SK-N-SH (cell line): ENCODE results near the gene ACER3. TPM values are rescaled to one million over a fixed set of nuclear protein-coding genes. Genes with fewer than 3 reads are reported as not detected.

Source experiments
- CTCF ChIA-PET: fragments of 300-600, 350-600 bp; formaldehyde crosslinking; extraction: SDS; loops from one replicate; lab custom pipeline; 2021; lab: Yijun Ruan, JAX
- POLR2A ChIA-PET: fragments of 350-600 bp; sonication (Branson Sonifier 250); formaldehyde crosslinking; extraction: SDS; loops from one replicate; lab custom pipeline; 2020; ENCODE audit warnings: antibody characterized with exemption, inconsistent platforms; lab: Yijun Ruan, JAX
- DNase-seq: peaks from one replicate; pipeline ENCODE4 v3.0.0; 2012
- H2AFZ ChIP-seq: fragments of 200-600 bp; sonication (generic); 2 replicates; pipeline ENCODE4 v1.8.1; 2016; ENCODE audit warnings: antibody characterized with exemption, mild to moderate bottlenecking, low read depth
- H3F3A ChIP-seq: fragments of 200-600 bp; sonication (generic); replicated peaks from 2 replicates; pipeline ENCODE3; 2016; ENCODE audit warnings: antibody characterized with exemption, mild to moderate bottlenecking; ENCODE audit not compliant: insufficient read depth
- H3K27ac ChIP-seq, 2 experiments: fragments of 200-500 bp in 1 of 2; fragments of 200-600 bp in 1 of 2; sonication (Bioruptor generic) in 1 of 2; sonication (generic), shearing (Covaris generic) in 1 of 2; 2 replicates each; pipeline versions ENCODE4 v1.5.1 to v1.6.1; 2014 to 2016; ENCODE audit warnings: low read depth in 2 of 2, inconsistent platforms in 1 of 2, low read length in 1 of 2, mild to moderate bottlenecking in 1 of 2, mixed read lengths in 1 of 2
- H3K27me3 ChIP-seq: fragments of 200-600 bp; sonication (generic), shearing (Covaris generic); 2 replicates; pipeline ENCODE4 v1.6.1; 2016; ENCODE audit warnings: mixed run types; ENCODE audit not compliant: insufficient read depth
- H3K36me3 ChIP-seq, 2 experiments: fragments of 200-500 bp in 1 of 2; fragments of 200-600 bp in 1 of 2; sonication (Bioruptor generic) in 1 of 2; sonication (generic) in 1 of 2; replicated peaks in 1 of 2; 2 replicates each; pipeline versions ENCODE3 to v1.5.1; 2014 to 2016; ENCODE audit warnings: low read length in 1 of 2, mild to moderate bottlenecking in 1 of 2; ENCODE audit not compliant: insufficient read depth in 2 of 2, control insufficient read depth in 1 of 2
- H3K4me1 ChIP-seq, 2 experiments: fragments of 200-500 bp in 1 of 2; fragments of 200-600 bp in 1 of 2; sonication (Bioruptor generic) in 1 of 2; sonication (generic), shearing (Covaris generic) in 1 of 2; 2 replicates each; pipeline versions ENCODE4 v1.5.1 to v1.6.1; 2014 to 2016; ENCODE audit warnings: low read depth in 1 of 2, low read length in 1 of 2, mixed run types in 1 of 2; ENCODE audit not compliant: insufficient read depth in 2 of 2, control insufficient read depth in 1 of 2
- H3K4me2 ChIP-seq: fragments of 200-600 bp; sonication (generic), shearing (Covaris generic); 2 replicates; pipeline ENCODE4 v1.6.1; 2017; ENCODE audit warnings: mixed run types
- H3K4me3 ChIP-seq, 2 experiments: fragments of 200-500 bp in 1 of 2; fragments of 200-600 bp in 1 of 2; sonication (Bioruptor generic) in 1 of 2; sonication (generic), shearing (Covaris generic) in 1 of 2; 2 replicates each; pipeline versions ENCODE4 v1.5.1 to v1.8.1; 2014 to 2016; ENCODE audit warnings: low read depth in 2 of 2, inconsistent platforms in 1 of 2, low read length in 1 of 2, mild to moderate bottlenecking in 1 of 2, mixed read lengths in 1 of 2, moderate library complexity in 1 of 2
- H3K79me2 ChIP-seq: fragments of 200-600 bp; sonication (generic); 2 replicates; pipeline ENCODE4 v1.8.1; 2017; ENCODE audit warnings: mild to moderate bottlenecking; ENCODE audit not compliant: insufficient read depth
- H3K9ac ChIP-seq: fragments of 200-600 bp; sonication (generic); 2 replicates; pipeline ENCODE4 v1.6.1; 2017; ENCODE audit warnings: mixed run types
- H3K9me2 ChIP-seq: fragments of 200-600 bp; sonication (generic); 2 replicates; pipeline ENCODE4 v1.6.1; 2017; ENCODE audit warnings: mixed run types
- H3K9me3 ChIP-seq: fragments of 200-600 bp; sonication (generic); 2 replicates; pipeline ENCODE4 v1.6.1; 2017; ENCODE audit warnings: mixed run types, mild to moderate bottlenecking, moderate library complexity
- H4K20me1 ChIP-seq: fragments of 200-600 bp; sonication (generic); 2 replicates; pipeline ENCODE4 v1.6.1; 2017; ENCODE audit warnings: mild to moderate bottlenecking, mixed run types; ENCODE audit not compliant: insufficient read depth
- EP300 ChIP-seq, 2 experiments: IDR thresholded peaks; 2 replicates each; pipeline versions ENCODE4 v1.4.0 to v1.6.1; 2012; ENCODE audit warnings: borderline replicate concordance in 1 of 2, low read depth in 1 of 2, low read length in 1 of 2
- IRF3 ChIP-seq: fragments of 150-350 bp; IDR thresholded peaks from 2 replicates; pipeline ENCODE4 v1.6.1; 2016; ENCODE audit warnings: mild to moderate bottlenecking, low read depth, low read length
- MXI1 ChIP-seq: IDR thresholded peaks from 2 replicates; pipeline ENCODE4 v1.6.1; 2012; ENCODE audit warnings: mild to moderate bottlenecking, low read depth, low read length, improper control_type of control experiment
- NFIC ChIP-seq: IDR thresholded peaks from 2 replicates; pipeline ENCODE4 v1.4.0; 2012; ENCODE audit warnings: borderline replicate concordance
- PBX3 ChIP-seq: IDR thresholded peaks from 2 replicates; pipeline ENCODE4; 2012
- RAD21 ChIP-seq: IDR thresholded peaks from 2 replicates; pipeline ENCODE4 v1.6.1; 2012; ENCODE audit warnings: mild to moderate bottlenecking, low read length
- TAF1 ChIP-seq: IDR thresholded peaks from 2 replicates; pipeline ENCODE4 v1.6.1; 2012; ENCODE audit warnings: low read depth, mild to moderate bottlenecking, low read length, moderate library complexity, borderline replicate concordance
- TCF12 ChIP-seq: IDR thresholded peaks from 2 replicates; pipeline ENCODE4 v1.4.0; 2012
- TEAD4 ChIP-seq: IDR thresholded peaks from 2 replicates; pipeline ENCODE4 v1.4.0; 2012; ENCODE audit warnings: mild to moderate bottlenecking, borderline replicate concordance; ENCODE audit not compliant: insufficient read depth
- USF1 ChIP-seq: IDR thresholded peaks from 2 replicates; pipeline ENCODE4 v1.4.0; 2012; ENCODE audit warnings: low read depth, borderline replicate concordance
- WGBS: methylation state at CpG from one replicate; pipeline ENCODE4 v1.1.6; 2017; ENCODE audit warnings: low lambda C conversion rate; 5-methylcytosine and 5-hydroxymethylcytosine counted together
- polyA plus RNA-seq, 3 experiments: library from polyadenylated mRNA; depleted of rRNA; stranded (reverse); fragments of >200 nt; gene quantifications; 2 replicates each; pipeline ENCODE4 v1.2.3, GENCODE V29; 2012

ACER3 gene
- polyA plus RNA-seq, 1 of the 3 experiments (the other 2 are of a cell fraction), result 5.4 TPM

GRCh38 chr11:76972051-76972450, 111.3 kb downstream of the ACER3 start:
- Histone ChIP-seq H4K20me1 (no peaks in the 10 kb centered on the region), H3K36me3 (peaks cover 0 to 5% of the 10 kb centered on the region in 2 experiments), H3K4me1 (no peaks in the 10 kb centered on the region), H3K9me2 (no peaks in the 10 kb centered on the region), H3K79me2 (no peaks in the 10 kb centered on the region), H2AFZ (no peak overlapping the region), H3K9me3 (no peaks in the 10 kb centered on the region), H3K4me2 (no peak overlapping the region), H3K4me3 (no peak overlapping the region), H3K27ac (no peak overlapping the region), H3F3A (no peaks in the 10 kb centered on the region), H3K9ac (no peak overlapping the region)
- ChIA-PET CTCF (interaction anchor here (0.6 kb wide), 1 partner anchor 1404 kb away, joined by 3 read pairs; no protein-coding TSS in a partner anchor), POLR2A (no interaction called here)
- DNase-seq, result no peak
- TF ChIP-seq RAD21, result no peak
- no peak for TF ChIP-seq TAF1
- TF ChIP-seq NFIC, result no peak
- no peak for TF ChIP-seq TCF12
- TF ChIP-seq IRF3, result no peak
- TF ChIP-seq, all 33 proteins: peak for 0
- no peaks in the 10 kb centered on the region for H3K27me3 ChIP-seq

- Histone ChIP-seq H3K36me3 (peaks cover 0 to 5% of the 10 kb centered on the region in 2 experiments), H3K27ac (no peak overlapping the region), H3K9me2 (no peaks in the 10 kb centered on the region), H3K4me1 (no peaks in the 10 kb centered on the region), H4K20me1 (no peaks in the 10 kb centered on the region), H3K4me3 (no peak overlapping the region), H3K4me2 (no peak overlapping the region), H3K9ac (no peak overlapping the region), H3K79me2 (no peaks in the 10 kb centered on the region), H3K9me3 (no peaks in the 10 kb centered on the region), H3K27me3 (no peaks in the 10 kb centered on the region), H2AFZ (no peak overlapping the region), H3F3A (no peaks in the 10 kb centered on the region)
- CTCF ChIA-PET, result interaction anchor here (1.0 to 1.7 kb wide), 7 partner anchors 13 to 214 kb away, joined by 3 to 8 read pairs (median 4); no protein-coding TSS in a partner anchor
- 59% methylated on average over 2 of the region's 2 CpGs for WGBS
- DNase-seq, result no peak
- POLR2A ChIA-PET, result no interaction called here
- TF ChIP-seq USF1 (no peak), EP300 (IDR thresholded peaks at IDR 0.05; ENCODE audit: borderline replicate concordance in 1 of 2, low read depth in 1 of 2, low read length in 1 of 2) (no peak), MXI1 (no peak), PBX3 (no peak), TEAD4 (no peak)
Observed at GRCh38 chr11:76974179-76974891, 113.6 kb downstream of the ACER3 start.
